Prostate gland (tissue), 2 donors: ENCODE measurements around the gene SLC38A8. TPM values are rescaled to one million over a fixed set of nuclear protein-coding genes. Genes with fewer than 3 reads are reported as not detected.

Experiments used
- DNase-seq: peaks from one replicate; pipeline ENCODE4 v3.0.0-alpha.2; 2019; ENCODE audit warnings: low spot score
- H3K27ac ChIP-seq, 2 donors: fragments of 200-600 bp; sonication (generic); 2 replicates each; pipeline ENCODE4 v1.5.1; 2017 to 2019
- H3K27me3 ChIP-seq: fragments of 200-600 bp; sonication (generic); replicated peaks from 2 replicates; pipeline ENCODE4 v1.5.1; 2019; ENCODE audit not compliant: insufficient read depth
- H3K36me3 ChIP-seq, 2 donors: fragments of 200-600 bp; sonication (generic); 1 replicate in 1 of 2; 2 replicates in 1 of 2; pipeline versions ENCODE4 v1.5.1 to v1.8.1; 2017 to 2019
- H3K4me1 ChIP-seq: fragments of 200-600 bp; sonication (generic); replicated peaks from 2 replicates; pipeline ENCODE4 v1.5.1; 2019
- H3K4me3 ChIP-seq, 2 donors: fragments of 200-600 bp; sonication (generic); 2 replicates each; pipeline ENCODE4 v1.5.1; 2017 to 2019
- H3K9me3 ChIP-seq: fragments of 200-600 bp; sonication (generic); 2 replicates; pipeline ENCODE4 v1.5.1; 2017
- CTCF ChIP-seq, 4 experiments: fragments of 200-600 bp in 2 of 4; fragments of 450-650 bp in 2 of 4; sonication (generic) in 2 of 4; IDR thresholded peaks; 1 replicate in 3 of 4; 2 replicates in 1 of 4; pipeline ENCODE4 v1.5.1; 2016 to 2019; ENCODE audit warnings: antibody characterized with exemption in 4 of 4, mild to moderate bottlenecking in 2 of 4, moderate library complexity in 2 of 4
- POLR2A ChIP-seq: fragments of 450-650 bp; IDR thresholded peaks from one replicate; pipeline ENCODE4 v1.6.1; 2016; ENCODE audit warnings: antibody characterized with exemption, mild to moderate bottlenecking
- POLR2AphosphoS5 ChIP-seq: sonication (generic); formaldehyde crosslinking; IDR thresholded peaks from one replicate; pipeline ENCODE4 v1.6.1; 2017; ENCODE audit warnings: antibody characterized with exemption
- WGBS: methylation state at CpG from one replicate; pipeline ENCODE4 v1.1.5; 2018; 5-methylcytosine and 5-hydroxymethylcytosine counted together
- intact Hi-C: fragments of 100-400 bp; cut with DNase I; formaldehyde crosslinking; loops from one replicate; pipeline ENCODE4 v1.14.2; 2022
- total RNA-seq, 2 donors: library from RNA; depleted of rRNA; stranded (reverse); fragments of >200 nt; gene quantifications; one replicate each; pipeline ENCODE4 v1.1.0, GENCODE V29; 2016

The SLC38A8 gene
- total RNA-seq, 2 donors from 2014 or later = not detected

- Histone ChIP-seq H3K27me3 (no peaks in the 10 kb centered on the region), H3K9me3 (no peaks in the 10 kb centered on the region), H3K27ac (no peak overlapping the region), H3K36me3 (peaks cover 5 to 25% of the 10 kb centered on the region in 2 donors), H3K4me1 (no peaks in the 10 kb centered on the region), H3K4me3 (no peak overlapping the region)
- intact Hi-C loops = no loop called here
- DNase-seq = no peak
- 83% methylated on average over 8 of the region's 8 CpGs for WGBS
- TF ChIP-seq POLR2A (no peak), POLR2AphosphoS5 (no peak), CTCF (IDR thresholded peaks at IDR 0.05) (no peak)
Measured at GRCh38 chr16:84071121-84071520, 28.5 kb upstream of the SLC38A8 start.

GRCh38 chr16:84069540-84069939 is 26.9 kb upstream of the SLC38A8 start:
- intact Hi-C loops = loop anchor here (5.0 kb wide), 1 partner anchor 237 kb away; no protein-coding TSS in a partner anchor
- WGBS = 87% methylated on average over 6 of the region's 6 CpGs
- no peak for DNase-seq
- H3K27ac ChIP-seq = no peak overlapping the region
- no peaks in the 10 kb centered on the region for H3K27me3 ChIP-seq
- H3K4me3 ChIP-seq = no peak overlapping the region
- peaks cover 5 to 25% of the 10 kb centered on the region in 2 donors for H3K36me3 ChIP-seq
- no peaks in the 10 kb centered on the region for H3K9me3 ChIP-seq
- TF ChIP-seq POLR2A = no peak
- no peak for TF ChIP-seq POLR2AphosphoS5
- TF ChIP-seq CTCF (IDR thresholded peaks at IDR 0.05) = no peak
- no peaks in the 10 kb centered on the region for H3K4me1 ChIP-seq

GRCh38 chr16:84068783-84069462 is 26.3 kb upstream of the SLC38A8 start:
- H3K27me3 ChIP-seq = no peaks in the 10 kb centered on the region
- H3K27ac ChIP-seq = no peak overlapping the region
- no peak overlapping the region for H3K4me3 ChIP-seq
- no peak for DNase-seq
- H3K4me1 ChIP-seq = no peaks in the 10 kb centered on the region
- H3K9me3 ChIP-seq = no peaks in the 10 kb centered on the region
- 87% methylated on average over 13 of the region's 13 CpGs for WGBS
- TF ChIP-seq POLR2A (no peak), CTCF (IDR thresholded peaks at IDR 0.05) (no peak), POLR2AphosphoS5 (no peak)
- H3K36me3 ChIP-seq = peaks cover 5 to 25% of the 10 kb centered on the region in 2 donors
- intact Hi-C loops = loop anchor here (5.0 kb wide), 1 partner anchor 237 kb away; no protein-coding TSS in a partner anchor

GRCh38 chr16:84068041-84068440 is 25.4 kb upstream of the SLC38A8 start:
- intact Hi-C loops = loop anchor here (5.0 kb wide), 1 partner anchor 236 kb away; no protein-coding TSS in a partner anchor
- Histone ChIP-seq H3K27ac (no peak overlapping the region), H3K36me3 (peaks cover 5 to 25% of the 10 kb centered on the region in 2 donors), H3K27me3 (no peaks in the 10 kb centered on the region), H3K4me1 (no peaks in the 10 kb centered on the region), H3K4me3 (no peak overlapping the region), H3K9me3 (no peaks in the 10 kb centered on the region)
- 93% methylated on average over 8 of the region's 8 CpGs for WGBS
- TF ChIP-seq POLR2AphosphoS5 (no peak), POLR2A (no peak), CTCF (IDR thresholded peaks at IDR 0.05) (no peak)
- DNase-seq = no peak

GRCh38 chr16:84067640-84068039 is 25.0 kb upstream of the SLC38A8 start:
- no peak overlapping the region for H3K4me3 ChIP-seq
- intact Hi-C loops = loop anchor here (5.0 kb wide), 1 partner anchor 235 kb away; no protein-coding TSS in a partner anchor
- H3K4me1 ChIP-seq = no peaks in the 10 kb centered on the region
- no peaks in the 10 kb centered on the region for H3K27me3 ChIP-seq
- no peak for DNase-seq
- no peak overlapping the region for H3K27ac ChIP-seq
- 92% methylated on average over 9 of the region's 9 CpGs for WGBS
- no peaks in the 10 kb centered on the region for H3K9me3 ChIP-seq
- no peak for TF ChIP-seq POLR2AphosphoS5
- TF ChIP-seq CTCF (IDR thresholded peaks at IDR 0.05) = no peak
- no peak for TF ChIP-seq POLR2A
- H3K36me3 ChIP-seq = peaks cover 5 to 25% of the 10 kb centered on the region in 2 donors
